ENCODE data around the gene PRKRIP1.
A peak's percentile ranks its signal among the peaks of the same experiment; 100 is the strongest.

PRKRIP1 gene

GRCh38 chr7:102463841-102464576, 67.8 kb downstream of the PRKRIP1 start:
- peaks cover 33% of the 10 kb centered on the region for H3K4me1 ChIP-seq (ENCODE audit: insufficient read depth, low read length, severe bottlenecking)
- H3F3A ChIP-seq (ENCODE audit: insufficient read depth, low read length), result no peaks in the 10 kb centered on the region
- H3K4me3 ChIP-seq (ENCODE audit: low read depth, low read length, poor library complexity, severe bottlenecking), result peak overlapping the region; percentile 90
- H3K27ac ChIP-seq (ENCODE audit: low read depth, low read length, poor library complexity, severe bottlenecking), result peak overlapping the region; percentile 25
- H2AFZ ChIP-seq (ENCODE audit: low read length), result 0 out of 2 replicates have a peak overlapping the region, but pooled peaks have one; percentile 51
- H3K36me3 ChIP-seq (ENCODE audit: insufficient read depth, low read length), result peaks cover 23% of the 10 kb centered on the region; the same call in 1 of the 2 replicates
- H3K79me2 ChIP-seq (ENCODE audit: insufficient read depth, low read length), result peaks cover 12% of the 10 kb centered on the region
- H3K4me2 ChIP-seq (ENCODE audit: low read length), result peak overlapping the region; percentile 83
- H4K20me1 ChIP-seq (ENCODE audit: insufficient read depth, low read length), result no peaks in the 10 kb centered on the region
- H3K27me3 ChIP-seq (ENCODE audit: insufficient read depth, low read length), result no peaks in the 10 kb centered on the region
- peak overlapping the region; percentile 95 for H3K9ac ChIP-seq (ENCODE audit: low read length)
- H3K9me3 ChIP-seq (ENCODE audit: low read length), result no peaks in the 10 kb centered on the region
- H3K9me2 ChIP-seq (ENCODE audit: low read depth, low read length), result no peaks in the 10 kb centered on the region
- TF ChIP-seq EZH2 (IDR thresholded peaks at IDR 0.05; ENCODE audit: borderline replicate concordance, low read length) (no peak), CTCF (IDR thresholded peaks at IDR 0.05; ENCODE audit: low read length) (no peak)

- Histone ChIP-seq H4K20me1 (ENCODE audit: insufficient read depth, low read length) (no peaks in the 10 kb centered on the region), H3K9me3 (ENCODE audit: low read length) (no peaks in the 10 kb centered on the region), H3K27me3 (ENCODE audit: insufficient read depth, low read length) (no peaks in the 10 kb centered on the region), H3F3A (ENCODE audit: insufficient read depth, low read length) (no peaks in the 10 kb centered on the region), H3K4me3 (ENCODE audit: low read depth, low read length, poor library complexity, severe bottlenecking) (peak within 1 kb of the TSS; percentile 90), H3K36me3 (ENCODE audit: insufficient read depth, low read length) (peaks cover 24% of the 10 kb centered on the region; the same call in 1 of the 2 replicates), H3K79me2 (ENCODE audit: insufficient read depth, low read length) (peaks cover 12% of the 10 kb centered on the region), H3K4me1 (ENCODE audit: insufficient read depth, low read length, severe bottlenecking) (peaks cover 33% of the 10 kb centered on the region), H3K4me2 (ENCODE audit: low read length) (peak within 1 kb of the TSS; percentile 83), H3K9me2 (ENCODE audit: low read depth, low read length) (no peaks in the 10 kb centered on the region), H3K9ac (ENCODE audit: low read length) (peak within 1 kb of the TSS; percentile 95), H3K27ac (ENCODE audit: low read depth, low read length, poor library complexity, severe bottlenecking) (peak within 1 kb of the TSS; percentile 65), H2AFZ (ENCODE audit: low read length) (0 out of 2 replicates have a peak within 1 kb of the TSS, but pooled peaks have one; percentile 51)
- no peak for TF ChIP-seq EZH2 (IDR thresholded peaks at IDR 0.05; ENCODE audit: borderline replicate concordance, low read length)
- no peak for TF ChIP-seq CTCF (IDR thresholded peaks at IDR 0.05; ENCODE audit: low read length)
These were observed 68.6 kb downstream of the PRKRIP1 start, which contains the start of the genes ALKBH4 and LRWD1 for GRCh38 chr7:102464577-102465280. TSS of gene ALKBH4 (minus strand) at chr7:102464863. CDS start at chr7:102464836, 27 bp downstream. TSS of gene LRWD1 (plus strand) at chr7:102464984. CDS start at chr7:102465081, 97 bp downstream.

GRCh38 chr7:102466097-102466496, 69.9 kb downstream of the PRKRIP1 start:
- Histone ChIP-seq H3F3A (ENCODE audit: insufficient read depth, low read length) (no peaks in the 10 kb centered on the region), H3K27ac (ENCODE audit: low read depth, low read length, poor library complexity, severe bottlenecking) (peak overlapping the region; percentile 65), H3K9me3 (ENCODE audit: low read length) (no peaks in the 10 kb centered on the region), H2AFZ (ENCODE audit: low read length) (no peak overlapping the region), H3K4me1 (ENCODE audit: insufficient read depth, low read length, severe bottlenecking) (peaks cover 33% of the 10 kb centered on the region), H4K20me1 (ENCODE audit: insufficient read depth, low read length) (no peaks in the 10 kb centered on the region), H3K36me3 (ENCODE audit: insufficient read depth, low read length) (peaks cover 33% of the 10 kb centered on the region; the same call in 1 of the 2 replicates), H3K79me2 (ENCODE audit: insufficient read depth, low read length) (peaks cover 12% of the 10 kb centered on the region), H3K4me3 (ENCODE audit: low read depth, low read length, poor library complexity, severe bottlenecking) (peak overlapping the region; percentile 90), H3K9me2 (ENCODE audit: low read depth, low read length) (no peaks in the 10 kb centered on the region), H3K27me3 (ENCODE audit: insufficient read depth, low read length) (no peaks in the 10 kb centered on the region), H3K4me2 (ENCODE audit: low read length) (peak overlapping the region; percentile 83), H3K9ac (ENCODE audit: low read length) (peak overlapping the region; percentile 95; the same call in 1 of the 2 replicates)
- no peak for TF ChIP-seq EZH2 (IDR thresholded peaks at IDR 0.05; ENCODE audit: borderline replicate concordance, low read length)
